ENCODE measurements around the gene HEXA. TPM values are rescaled to one million over a fixed set of nuclear protein-coding genes. Genes with fewer than 3 reads are reported as not detected.

Gene HEXA
- total and polyA plus RNA-seq, 2 of the 8 experiments (the other 6 are each of a cell fraction or from before 2014, with no cell fraction given): 52.5 to 73.7 TPM

GRCh38 chr15:72398648-72399047, 22.8 kb upstream of the HEXA start:
- no peak overlapping the region for H2BK12ac ChIP-seq (ENCODE audit: low read depth, low read length)
- POLR2A ChIA-PET (ENCODE audit: partially characterized antibody): no interaction called here
- no peak for FAIRE-seq

More at GRCh38 chr15:72398648-72399047, 22.8 kb upstream of the HEXA start:
- Histone ChIP-seq H4K5ac (ENCODE audit: insufficient read length, low read depth, low read length) (no peak overlapping the region), H4K91ac (replicated peaks; ENCODE audit: insufficient read length, low read length) (no peak overlapping the region), H3K36me3 (ENCODE audit: control insufficient read depth in 2 of 4, insufficient read depth in 4 of 4, low read length in 3 of 4) (no peaks in the 10 kb centered on the region), H2BK120ac (replicated peaks; ENCODE audit: low read depth, low read length) (no peak overlapping the region), H4K20me1 (replicated peaks in 1 of 2; ENCODE audit: control insufficient read depth in 1 of 2, insufficient read depth in 2 of 2, low read length in 2 of 2) (no peaks in the 10 kb centered on the region), H2BK5ac (ENCODE audit: low read depth, low read length) (no peak overlapping the region), H3K4me1 (replicated peaks in 1 of 4; ENCODE audit: control insufficient read depth in 3 of 4, insufficient read depth in 4 of 4, low read length in 3 of 4) (no peaks in the 10 kb centered on the region), H3K27ac (ENCODE audit: low read depth, low read length) (no peak overlapping the region), H3K79me1 (ENCODE audit: low read depth, low read length) (no peaks in the 10 kb centered on the region), H3K18ac (ENCODE audit: extremely low read depth, low read length) (no peak overlapping the region), H2AFZ (ENCODE audit: low read length) (no peak overlapping the region), H2BK20ac (ENCODE audit: low read length) (no peak overlapping the region), H2AK5ac (ENCODE audit: low read depth, low read length) (no peak overlapping the region), H3K56ac (replicated peaks; ENCODE audit: insufficient read length, low read depth, low read length) (no peak overlapping the region), H3K23ac (ENCODE audit: insufficient read length) (no peak overlapping the region), H4K8ac (ENCODE audit: extremely low read depth, insufficient read depth, low read length) (no peak overlapping the region), H3K9ac (replicated peaks in 1 of 4; ENCODE audit: extremely low read depth in 1 of 4, low read depth in 3 of 4, low read length in 3 of 4) (no peak overlapping the region), H3K4me3 (ENCODE audit: extremely low read depth in 1 of 4, insufficient read depth in 2 of 4, low read depth in 3 of 4, low read length in 4 of 4) (no peak overlapping the region), H3K23me2 (ENCODE audit: low read depth, low read length) (no peaks in the 10 kb centered on the region), H3K4ac (replicated peaks; ENCODE audit: insufficient read length, low read depth, low read length) (no peak overlapping the region), H3K9me3 (ENCODE audit: insufficient read depth in 2 of 2, low read depth in 1 of 2, low read length in 1 of 2) (peaks cover 2 to 7% of the 10 kb centered on the region in 2 experiments; a peak in 3 of 4 replicates), H2BK15ac (ENCODE audit: low read length) (no peak overlapping the region), H3K27me3 (replicated peaks in 1 of 4; ENCODE audit: control insufficient read depth in 3 of 4, extremely low read depth in 1 of 4, insufficient read depth in 3 of 4, low read length in 3 of 4) (peaks cover 0 to 3% (median 0%) of the 10 kb centered on the region in 4 experiments; a peak in 2 of 7 replicates), H3K79me2 (ENCODE audit: control insufficient read depth in 1 of 2, insufficient read depth in 2 of 2, low read length in 2 of 2) (no peaks in the 10 kb centered on the region), H3K14ac (ENCODE audit: insufficient read length) (no peak overlapping the region), H3K4me2 (ENCODE audit: insufficient read depth in 1 of 2, low read depth in 2 of 2, low read length in 2 of 2) (no peak overlapping the region)
- WGBS, 2 experiments (ENCODE audit: extremely low coverage in 1 of 2, insufficient coverage in 1 of 2, insufficient read length in 1 of 2, insufficient replicate concordance in 2 of 2, low coverage in 1 of 2, low lambda C conversion rate in 2 of 2, missing lambda C conversion rate in 1 of 2): 89% methylated on average over 7 of the region's 7 CpGs; no CpG with 5 or more reads in 1 of the 2 experiments
- CTCF ChIA-PET (ENCODE audit: partially characterized antibody): no interaction called here
- no peak for DNase-seq (ENCODE audit: low read depth in 1 of 2, low spot score in 2 of 2)
- TF ChIP-seq RXRA (IDR thresholded peaks at IDR 0.05; ENCODE audit: insufficient read depth, low read depth, low read length): no peak
- no peak for TF ChIP-seq POLR2A (IDR thresholded peaks at IDR 0.05; ENCODE audit: control extremely low read depth in 1 of 2, low read depth in 2 of 2, low read length in 2 of 2)
- no peak for TF ChIP-seq POLR2AphosphoS5 (IDR thresholded peaks at IDR 0.05; ENCODE audit: low read depth, low read length)
